ENCODE measurements around the gene NEK5.

Gene NEK5

GRCh38 chr13:52027832-52028231, 101.0 kb downstream of the NEK5 start:
- DNase-seq (ENCODE audit: low read depth, low spot score): no peak
- H3K4me3 ChIP-seq (ENCODE audit: low read length): no peak overlapping the region

- no peak overlapping the region for H3K4me3 ChIP-seq (ENCODE audit: low read length)
- no peak for DNase-seq (ENCODE audit: low read depth, low spot score)
These were observed 102.6 kb downstream of the NEK5 start for GRCh38 chr13:52026246-52026626.

- no peak for DNase-seq (ENCODE audit: low read depth, low spot score)
- H3K4me3 ChIP-seq (ENCODE audit: low read length): no peak overlapping the region
These were observed 103.2 kb downstream of the NEK5 start for GRCh38 chr13:52025475-52026245.

- no peak for DNase-seq (ENCODE audit: low read depth, low spot score)
- H3K4me3 ChIP-seq (ENCODE audit: low read length): no peak within 1 kb of the TSS
These were observed 104.4 kb downstream of the NEK5 start, which contains the start of gene UTP14C for GRCh38 chr13:52024481-52024880. UTP14C (plus strand) TSS chr13:52024691; CDS start chr13:52028805, 4,114 bp downstream.

- no peak for DNase-seq (ENCODE audit: low read depth, low spot score)
- H3K4me3 ChIP-seq (ENCODE audit: low read length): no peak overlapping the region
These were observed 106.5 kb downstream of the NEK5 start for GRCh38 chr13:52022356-52022755.

DNA sequence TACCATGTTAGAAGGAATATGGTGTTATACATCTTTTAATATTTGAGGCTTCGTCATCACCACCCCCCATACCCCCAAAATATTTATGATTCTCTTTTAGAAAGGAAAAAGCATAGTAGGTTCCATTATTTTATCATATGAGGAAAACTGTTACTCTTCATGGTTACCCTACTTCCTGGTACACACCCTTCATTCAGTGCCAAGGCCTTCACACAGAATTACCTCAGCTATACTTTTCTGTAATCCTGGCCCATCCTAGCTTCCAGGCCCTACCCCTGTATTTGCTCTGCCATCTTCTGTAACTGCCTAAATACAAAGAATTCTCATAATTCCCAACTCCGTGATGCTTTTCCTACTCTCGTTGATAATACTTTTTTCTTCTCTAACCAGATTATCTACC, 108.7 kb downstream of the NEK5 start:
- no peak overlapping the region for H3K4me3 ChIP-seq (ENCODE audit: low read length)
- DNase-seq (ENCODE audit: low read depth, low spot score): no peak

- no peak for DNase-seq (ENCODE audit: low read depth, low spot score)
These were observed 112.6 kb downstream of the NEK5 start for GRCh38 chr13:52016296-52016695.

GRCh38 chr13:52012512-52012836, 116.4 kb downstream of the NEK5 start:
- no peak for DNase-seq (ENCODE audit: low read depth, low spot score)
- H3K4me3 ChIP-seq (ENCODE audit: low read length): peak overlapping the region; percentile 98

More at GRCh38 chr13:52016296-52016695, 112.6 kb downstream of the NEK5 start:
- H3K4me3 ChIP-seq (ENCODE audit: low read length): no peak overlapping the region

- H3K4me3 ChIP-seq (ENCODE audit: low read length): peak within 1 kb of the TSS; percentile 98
- DNase-seq (ENCODE audit: low read depth, low spot score): peak; percentile 98
These were observed 117.0 kb downstream of the NEK5 start, which contains the start of gene ALG11 for GRCh38 chr13:52011632-52012511. ALG11 (plus strand) TSS chr13:52012398; CDS start chr13:52012419, 21 bp downstream.

DNA sequence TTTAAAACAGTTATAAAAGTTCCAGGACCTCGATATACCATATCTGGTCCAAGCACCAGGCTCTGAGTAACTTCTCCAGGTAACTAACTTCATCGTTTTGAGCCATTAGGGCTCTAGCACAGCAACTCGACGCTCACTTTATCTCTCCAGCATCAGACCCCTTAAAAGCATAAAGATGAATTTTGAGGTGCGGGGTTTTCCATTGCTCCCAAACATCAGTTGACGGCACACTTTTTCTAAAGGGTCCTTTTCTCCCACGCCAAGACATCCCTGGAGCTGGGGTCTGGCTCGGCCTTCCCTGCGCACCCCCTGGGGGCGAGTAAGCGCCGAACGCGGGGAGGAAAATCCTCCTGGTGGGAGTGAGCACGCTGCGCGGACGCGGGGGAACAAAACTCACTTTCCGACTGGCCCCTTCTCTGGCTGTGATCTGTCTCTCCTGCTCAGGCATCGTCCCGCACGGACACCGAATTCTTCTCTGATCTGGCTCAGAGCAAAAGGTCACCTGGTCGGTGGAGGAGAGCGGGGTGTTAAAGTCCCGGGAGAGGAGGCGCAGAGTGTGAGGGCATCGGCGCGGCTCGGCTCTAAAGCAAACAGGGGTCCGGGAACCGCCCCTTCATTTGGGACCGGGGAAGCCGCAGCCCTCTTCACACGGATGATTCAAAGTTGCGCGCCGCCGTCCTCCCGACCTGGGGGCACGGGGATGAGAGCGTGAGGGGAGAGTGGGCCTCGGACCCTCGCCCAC, 117.8 kb downstream of the NEK5 start, which contains the start of gene ATP7B:
ATP7B (minus strand) TSS at position 561 of the 742 bp plus-strand sequence; CDS start at position 448, 113 bp downstream.
- H3K4me3 ChIP-seq (ENCODE audit: low read length): peak within 1 kb of the TSS; percentile 98
- DNase-seq (ENCODE audit: low read depth, low spot score): no peak

DNA sequence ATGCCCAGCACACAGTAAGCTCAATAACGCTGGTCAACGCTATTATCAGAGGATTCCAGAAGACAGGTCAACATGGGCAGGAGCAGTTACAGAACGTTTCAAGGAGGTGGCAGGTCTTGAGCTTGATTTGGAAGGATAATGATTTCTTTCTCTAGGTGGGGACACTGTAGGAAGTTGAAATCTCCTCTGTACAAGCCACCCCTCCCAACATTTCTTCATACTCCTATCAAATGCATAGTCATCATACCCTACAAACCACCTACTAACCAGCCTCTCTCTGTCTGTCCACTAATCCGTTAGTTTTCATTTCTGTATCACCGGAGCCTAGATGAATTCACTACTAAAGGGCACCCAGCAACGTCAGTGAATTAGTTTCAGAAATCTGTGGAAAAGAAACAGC, 118.9 kb downstream of the NEK5 start:
- H3K4me3 ChIP-seq (ENCODE audit: low read length): no peak overlapping the region
- DNase-seq (ENCODE audit: low read depth, low spot score): no peak

GRCh38 chr13:52006523-52007245, 122.2 kb downstream of the NEK5 start:
- H3K4me3 ChIP-seq (ENCODE audit: low read length): no peak overlapping the region
- no peak for DNase-seq (ENCODE audit: low read depth, low spot score)

- no peak overlapping the region for H3K4me3 ChIP-seq (ENCODE audit: low read length)
- DNase-seq (ENCODE audit: low read depth, low spot score): no peak
These were observed 122.9 kb downstream of the NEK5 start for GRCh38 chr13:52005841-52006522.

GRCh38 chr13:52004511-52005170, 124.2 kb downstream of the NEK5 start:
- no peak for DNase-seq (ENCODE audit: low read depth, low spot score)
- H3K4me3 ChIP-seq (ENCODE audit: low read length): no peak overlapping the region

GRCh38 chr13:52003541-52003940, 125.3 kb downstream of the NEK5 start:
- DNase-seq (ENCODE audit: low read depth, low spot score): no peak
- no peak overlapping the region for H3K4me3 ChIP-seq (ENCODE audit: low read length)

DNA sequence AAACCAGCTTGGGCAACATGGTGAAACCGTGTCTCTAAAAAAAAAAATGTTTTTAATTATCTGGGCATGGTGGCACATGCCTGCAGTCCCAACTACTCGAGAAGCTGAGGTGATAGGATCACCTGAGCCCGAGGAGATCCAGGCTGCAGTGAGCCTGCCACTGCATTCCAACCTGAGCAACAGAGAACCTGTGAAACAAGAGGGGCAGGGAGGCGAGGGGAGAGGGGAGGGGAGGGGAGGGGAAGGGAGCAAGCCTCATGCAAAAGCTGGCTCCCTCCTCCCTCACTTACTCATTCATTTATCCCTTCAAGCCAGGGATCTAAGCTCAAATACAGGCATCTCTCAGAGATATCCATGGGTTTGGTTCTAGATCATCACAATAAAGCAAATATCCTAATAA, 126.5 kb downstream of the NEK5 start:
- no peak for DNase-seq (ENCODE audit: low read depth, low spot score)
- no peak overlapping the region for H3K4me3 ChIP-seq (ENCODE audit: low read length)

GRCh38 chr13:52001120-52001731, 127.6 kb downstream of the NEK5 start:
- H3K4me3 ChIP-seq (ENCODE audit: low read length): no peak overlapping the region
- peak; percentile 60 for DNase-seq (ENCODE audit: low read depth, low spot score)

All from Jurkat, Clone E6-1 (cell line).